ENCODE data around the gene USP40. TPM values are rescaled to one million over a fixed set of nuclear protein-coding genes. Genes with fewer than 3 reads are reported as not detected.
A peak's percentile ranks its signal among the peaks of the same experiment; 100 is the strongest.

USP40 gene
- total RNA-seq, 4 donors from 2014 or later = 41.7 to 68.0 (median 54.2) TPM

GRCh38 chr2:233489666-233490065 is 76.9 kb downstream of the USP40 start:
- 59 to 61% methylated on average over 6 of the region's 6 CpGs for WGBS, 2 donors
- no peak for TF ChIP-seq CTCF (IDR thresholded peaks at IDR 0.05)
- no peak for TF ChIP-seq POLR2A (IDR thresholded peaks at IDR 0.05)
- TF ChIP-seq EP300 (IDR thresholded peaks at IDR 0.05) = no peak
- Histone ChIP-seq H3K36me3 (peaks cover 0 to 78% (median 0%) of the 10 kb centered on the region in 3 donors), H3K9me3 (no peaks in the 10 kb centered on the region), H3K27ac (peak overlapping the region in 3 of 4 donors; percentile 46 to 89 (median 85)), H3K4me3 (peak overlapping the region in 1 of 4 donors; percentile 14), H3K4me1 (peaks cover 0 to 45% (median 8%) of the 10 kb centered on the region in 4 donors), H3K27me3 (no peaks in the 10 kb centered on the region)
- no peak for DNase-seq (ENCODE audit: low spot score in 2 of 2)

GRCh38 chr2:233489143-233489542 is 77.4 kb downstream of the USP40 start:
- 73 to 75% methylated on average over 10 of the region's 10 CpGs for WGBS, 2 donors
- TF ChIP-seq POLR2A (IDR thresholded peaks at IDR 0.05) (no peak), EP300 (IDR thresholded peaks at IDR 0.05) (no peak), CTCF (IDR thresholded peaks at IDR 0.05) (no peak)
- H3K27me3 ChIP-seq = no peaks in the 10 kb centered on the region
- H3K4me1 ChIP-seq = peaks cover 0 to 45% (median 8%) of the 10 kb centered on the region in 4 donors
- H3K27ac ChIP-seq = peak overlapping the region in 3 of 4 donors; percentile 46 to 89 (median 85)
- peak overlapping the region in 1 of 4 donors; percentile 14 for H3K4me3 ChIP-seq
- H3K36me3 ChIP-seq = peaks cover 0 to 83% (median 0%) of the 10 kb centered on the region in 3 donors
- no peak for DNase-seq (ENCODE audit: low spot score in 2 of 2)
- no peaks in the 10 kb centered on the region for H3K9me3 ChIP-seq

- H3K4me1 ChIP-seq = peaks cover 0 to 45% (median 8%) of the 10 kb centered on the region in 4 donors
- H3K4me3 ChIP-seq = no peak overlapping the region
- no peak for DNase-seq (ENCODE audit: low spot score in 2 of 2)
- no peak for TF ChIP-seq POLR2A (IDR thresholded peaks at IDR 0.05)
- no peak for TF ChIP-seq EP300 (IDR thresholded peaks at IDR 0.05)
- no peak for TF ChIP-seq CTCF (IDR thresholded peaks at IDR 0.05)
- peak overlapping the region in 2 of 4 donors; percentile 85 to 89 for H3K27ac ChIP-seq
- peaks cover 0 to 87% (median 0%) of the 10 kb centered on the region in 3 donors for H3K36me3 ChIP-seq
- H3K27me3 ChIP-seq = no peaks in the 10 kb centered on the region
- 81 to 86% methylated on average over 9 of the region's 9 CpGs for WGBS, 2 donors
- H3K9me3 ChIP-seq = no peaks in the 10 kb centered on the region
Measured at GRCh38 chr2:233487748-233488345, 78.7 kb downstream of the USP40 start.

GRCh38 chr2:233486778-233487552 is 79.6 kb downstream of the USP40 start:
- no peak for TF ChIP-seq POLR2A (IDR thresholded peaks at IDR 0.05)
- no peak for TF ChIP-seq EP300 (IDR thresholded peaks at IDR 0.05)
- no peak for TF ChIP-seq CTCF (IDR thresholded peaks at IDR 0.05)

GRCh38 chr2:233486357-233486756 is 80.2 kb downstream of the USP40 start:
- peaks cover 0 to 87% (median 4%) of the 10 kb centered on the region in 3 donors for H3K36me3 ChIP-seq
- H3K4me3 ChIP-seq = no peak overlapping the region
- 73 to 78% methylated on average over 4 of the region's 4 CpGs for WGBS, 2 donors
- TF ChIP-seq EP300 (IDR thresholded peaks at IDR 0.05) = no peak
- no peak for TF ChIP-seq POLR2A (IDR thresholded peaks at IDR 0.05)
- TF ChIP-seq CTCF (IDR thresholded peaks at IDR 0.05) = no peak
- no peaks in the 10 kb centered on the region for H3K27me3 ChIP-seq
- H3K9me3 ChIP-seq = no peaks in the 10 kb centered on the region
- DNase-seq (ENCODE audit: low spot score in 2 of 2) = no peak
- peaks cover 0 to 45% (median 8%) of the 10 kb centered on the region in 4 donors for H3K4me1 ChIP-seq
- H3K27ac ChIP-seq = peak overlapping the region in 2 of 4 donors; percentile 66 to 89

More at GRCh38 chr2:233486778-233487552, 79.6 kb downstream of the USP40 start:
- 19 to 26% methylated on average over 4 of the region's 4 CpGs for WGBS, 2 donors
- no peaks in the 10 kb centered on the region for H3K9me3 ChIP-seq
- no peak overlapping the region for H3K4me3 ChIP-seq
- peaks cover 0 to 87% (median under 1%) of the 10 kb centered on the region in 3 donors for H3K36me3 ChIP-seq
- peak overlapping the region in 2 of 4 donors; percentile 66 to 89 for H3K27ac ChIP-seq
- DNase-seq (ENCODE audit: low spot score in 2 of 2) = no peak
- H3K27me3 ChIP-seq = no peaks in the 10 kb centered on the region
- peaks cover 0 to 45% (median 8%) of the 10 kb centered on the region in 4 donors for H3K4me1 ChIP-seq
